Measurements from ENCODE around the gene CST9.

CST9 gene

GRCh38 chr20:23641936-23642751, 36.4 kb upstream of the CST9 start:
- TF ChIP-seq GATA3 (IDR thresholded peaks at IDR 0.05; ENCODE audit: low read depth, low read length): no peak
- TF ChIP-seq GATA2 (IDR thresholded peaks at IDR 0.05; ENCODE audit: low read depth, low read length): no peak

GRCh38 chr20:23640671-23641667, 35.3 kb upstream of the CST9 start:
- no peak for TF ChIP-seq GATA2 (IDR thresholded peaks at IDR 0.05; ENCODE audit: low read depth, low read length)

GRCh38 chr20:23640018-23640601, 34.4 kb upstream of the CST9 start:
- TF ChIP-seq GATA3 (IDR thresholded peaks at IDR 0.05; ENCODE audit: low read depth, low read length) (no peak), GATA2 (IDR thresholded peaks at IDR 0.05; ENCODE audit: low read depth, low read length) (no peak)

GRCh38 chr20:23639490-23639958, 33.8 kb upstream of the CST9 start:
- TF ChIP-seq GATA3 (IDR thresholded peaks at IDR 0.05; ENCODE audit: low read depth, low read length) (no peak), GATA2 (IDR thresholded peaks at IDR 0.05; ENCODE audit: low read depth, low read length) (no peak)

- no peak for TF ChIP-seq GATA3 (IDR thresholded peaks at IDR 0.05; ENCODE audit: low read depth, low read length)
- no peak for TF ChIP-seq GATA2 (IDR thresholded peaks at IDR 0.05; ENCODE audit: low read depth, low read length)
Observed at GRCh38 chr20:23638309-23638708, 32.6 kb upstream of the CST9 start.

DNA sequence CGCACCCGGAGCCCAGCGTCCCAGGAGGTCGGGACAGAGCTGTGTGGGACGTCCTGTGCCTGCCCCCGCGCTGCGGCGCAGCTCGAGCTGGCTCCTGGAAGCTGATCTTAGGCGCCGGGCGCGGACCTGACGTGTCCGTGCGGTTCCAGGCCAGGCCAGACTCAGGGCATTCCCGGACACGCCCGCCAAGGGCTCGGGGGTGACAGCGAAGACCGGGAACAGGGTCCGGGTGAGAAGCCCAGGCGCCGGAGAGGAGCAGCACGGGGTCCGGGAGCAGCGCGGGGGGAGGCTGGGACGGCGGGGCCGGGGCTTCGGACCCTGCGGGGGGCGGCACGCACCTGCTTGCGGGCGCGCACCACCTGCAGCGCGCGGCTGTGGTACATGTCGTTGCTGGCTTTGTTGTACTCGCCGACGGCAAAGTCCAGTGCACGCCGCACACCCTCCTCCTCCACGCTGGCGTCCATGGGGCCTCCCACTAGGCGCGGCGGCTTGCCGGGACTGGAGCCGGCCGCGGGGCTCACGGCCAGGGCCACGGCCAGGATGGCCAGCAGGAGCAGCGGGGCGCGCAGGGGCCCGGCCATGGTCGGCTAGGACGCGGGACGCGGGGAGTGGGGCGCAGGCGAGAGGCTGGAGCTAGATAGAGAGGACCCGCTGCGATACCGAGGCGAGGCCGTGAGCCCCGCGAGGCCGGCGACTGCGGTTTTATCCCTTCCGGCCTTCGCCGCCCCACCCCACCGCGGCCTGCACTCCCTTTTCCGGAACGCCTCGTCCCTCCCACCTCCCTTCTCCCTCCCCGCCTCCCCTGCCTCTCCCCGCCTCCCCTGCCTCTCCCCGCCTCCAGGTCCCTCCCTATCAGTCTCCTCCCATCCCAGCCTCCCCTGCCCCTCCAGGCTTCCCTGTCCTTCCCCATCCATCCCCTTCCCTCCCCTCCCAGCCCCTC, 31.8 kb upstream of the CST9 start, which contains the start of gene CST3:
Gene CST3, minus strand, starts transcription at position 674 of the 940 bp plus-strand sequence. Its CDS starts 93 bp downstream, at position 581.
- TF ChIP-seq GATA2 (IDR thresholded peaks at IDR 0.05; ENCODE audit: low read depth, low read length) (no peak), GATA3 (IDR thresholded peaks at IDR 0.05; ENCODE audit: low read depth, low read length) (no peak)

- TF ChIP-seq GATA2 (IDR thresholded peaks at IDR 0.05; ENCODE audit: low read depth, low read length) (no peak), GATA3 (IDR thresholded peaks at IDR 0.05; ENCODE audit: low read depth, low read length) (no peak)
Observed at GRCh38 chr20:23636908-23637281, 31.2 kb upstream of the CST9 start.

DNA sequence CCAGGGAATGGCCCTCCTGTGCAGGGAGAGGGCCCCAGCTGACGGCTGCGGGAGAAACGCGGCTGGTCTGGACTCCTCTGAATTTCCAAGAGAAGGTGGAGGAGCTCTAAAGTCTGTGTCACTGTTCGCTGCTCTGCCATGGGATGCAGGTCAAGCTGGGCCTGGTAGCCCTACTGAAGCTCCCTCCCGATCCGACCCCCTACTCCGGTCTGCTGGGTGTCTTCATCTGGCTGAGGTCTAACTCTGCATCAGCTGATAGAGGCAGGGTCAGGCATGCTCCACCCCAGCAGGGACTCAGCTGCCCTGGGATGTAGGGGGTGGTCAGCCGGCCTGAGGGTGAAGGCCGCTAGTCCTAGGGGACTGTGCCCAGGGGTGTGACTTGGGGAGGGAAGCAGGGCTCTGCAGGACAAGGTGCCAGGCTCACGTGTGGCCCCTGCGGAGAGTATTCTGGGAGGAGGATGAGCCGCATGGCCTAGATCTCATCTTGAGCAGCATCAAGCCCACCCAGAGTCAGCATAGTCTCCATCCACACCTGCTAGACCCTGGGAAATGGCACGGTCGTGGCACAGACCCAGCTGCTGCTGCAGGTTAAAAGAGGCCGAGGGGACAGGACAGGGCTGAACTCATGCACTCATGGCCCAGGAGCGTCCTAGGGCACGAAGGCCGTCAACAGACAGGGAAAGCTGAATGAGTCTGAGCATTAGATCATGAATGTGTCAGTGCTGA, 30.6 kb upstream of the CST9 start:
- TF ChIP-seq GATA2 (IDR thresholded peaks at IDR 0.05; ENCODE audit: low read depth, low read length): no peak
- TF ChIP-seq GATA3 (IDR thresholded peaks at IDR 0.05; ENCODE audit: low read depth, low read length): no peak

GRCh38 chr20:23634985-23635767, 29.5 kb upstream of the CST9 start:
- TF ChIP-seq GATA2 (IDR thresholded peaks at IDR 0.05; ENCODE audit: low read depth, low read length): no peak
- no peak for TF ChIP-seq GATA3 (IDR thresholded peaks at IDR 0.05; ENCODE audit: low read depth, low read length)

DNA sequence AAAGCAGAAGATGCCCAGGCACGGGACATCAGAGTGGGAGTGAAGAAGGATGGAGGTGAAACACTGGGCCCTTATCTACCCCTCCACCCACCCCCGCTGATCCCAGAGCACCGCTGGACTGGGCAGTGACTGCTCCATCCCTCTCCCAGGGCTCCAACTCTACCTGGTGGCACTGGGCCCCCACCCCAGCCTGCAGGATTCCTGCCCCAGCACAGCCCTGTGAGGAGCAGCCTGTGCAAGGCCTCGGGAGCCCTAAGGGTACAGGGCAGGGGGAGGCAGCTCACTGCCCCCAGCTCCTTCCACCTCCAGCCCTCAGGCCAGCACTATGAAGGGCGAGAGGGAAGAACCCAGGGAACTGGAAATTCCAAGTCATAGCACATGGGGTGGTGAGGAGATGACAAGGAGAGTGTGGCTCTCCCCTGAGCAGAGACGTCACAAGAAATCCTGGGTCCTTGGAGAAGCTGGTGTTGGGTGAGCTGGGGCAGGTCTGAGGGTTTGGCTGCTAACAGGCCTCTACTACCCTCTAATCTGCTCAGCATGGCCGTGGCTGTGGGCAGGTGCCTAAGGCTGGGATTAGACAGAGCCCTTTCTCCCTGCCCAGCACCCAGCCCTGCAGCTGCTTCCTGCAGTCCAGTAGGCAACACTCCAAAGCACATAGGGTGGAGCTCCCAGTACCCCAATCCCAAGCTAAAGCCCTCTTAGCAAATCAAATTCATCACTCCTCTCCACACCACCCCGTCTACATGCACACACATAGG, 28.5 kb upstream of the CST9 start:
- no peak for TF ChIP-seq GATA3 (IDR thresholded peaks at IDR 0.05; ENCODE audit: low read depth, low read length)
- TF ChIP-seq GATA2 (IDR thresholded peaks at IDR 0.05; ENCODE audit: low read depth, low read length): no peak
